K562 (cell line): ENCODE measurements around the gene SLC22A1. TPM values are rescaled to one million over a fixed set of nuclear protein-coding genes. Genes with fewer than 3 reads are reported as not detected.
A peak's percentile ranks its signal among the peaks of the same experiment; 100 is the strongest.

ENCODE experiments used
- BCL6 ChIP-seq: fragments of 250-450 bp; sonication (Bioruptor Pico); IDR thresholded peaks from 2 replicates; pipeline ENCODE4 v1.4.0; 2020
- BRD9 ChIP-seq: fragments of 450-650 bp; IDR thresholded peaks from 2 replicates; pipeline ENCODE4 v1.6.1; 2018; ENCODE audit warnings: low read depth; ENCODE audit not compliant: partially characterized antibody
- E2F3 ChIP-seq: fragments of 250-450 bp; sonication (Bioruptor Pico); IDR thresholded peaks from 2 replicates; pipeline ENCODE4 v1.4.0; 2020; ENCODE audit warnings: mild to moderate bottlenecking
- ELF4 ChIP-seq: fragments of 450-650 bp; formaldehyde crosslinking; IDR thresholded peaks from 2 replicates; pipeline ENCODE4 v1.4.0; 2022; ENCODE audit warnings: missing genetic modification characterization
- ETV1 ChIP-seq: fragments of 450-650 bp; conservative IDR thresholded peaks from 2 replicates; pipeline ENCODE4 v1.6.1; 2016; ENCODE audit warnings: missing genetic modification characterization, control low read depth, low read depth, missing compliant biosample characterization
- FOS ChIP-seq: IDR thresholded peaks from 3 replicates; pipeline ENCODE4 v1.6.1; 2011; ENCODE audit not compliant: insufficient read length; ENCODE audit errors: extremely low read depth
- JUND ChIP-seq, 2 experiments: IDR thresholded peaks; 2 replicates in 1 of 2; 3 replicates in 1 of 2; pipeline ENCODE4 v1.6.1; 2011; ENCODE audit warnings: borderline replicate concordance in 2 of 2, low read depth in 2 of 2, low read length in 2 of 2, improper control_type of control experiment in 1 of 2, missing biosample characterization in 1 of 2, missing genetic modification characterization in 1 of 2, missing genetic modification reagents in 1 of 2
- MEF2D ChIP-seq: conservative IDR thresholded peaks from 2 replicates; pipeline ENCODE4 v1.6.1; 2016; ENCODE audit warnings: low read depth, missing genetic modification characterization, missing compliant biosample characterization
- MEIS2 ChIP-seq: fragments of 450-650 bp; IDR thresholded peaks from 2 replicates; pipeline ENCODE4 v1.6.1; 2014; ENCODE audit warnings: mild to moderate bottlenecking; ENCODE audit not compliant: partially characterized antibody
- MTA2 ChIP-seq: fragments of 450-650 bp; IDR thresholded peaks from 2 replicates; pipeline ENCODE4 v1.6.1; 2016; ENCODE audit warnings: low read depth
- RBM15 ChIP-seq: fragments of 200-400 bp; formaldehyde crosslinking; IDR thresholded peaks from 2 replicates; pipeline ENCODE4 v1.6.1; 2018; ENCODE audit warnings: mild to moderate bottlenecking, low read length, moderate library complexity; ENCODE audit not compliant: insufficient read depth
- RCOR1 ChIP-seq, 2 experiments: IDR thresholded peaks; 2 replicates each; pipeline ENCODE4 v1.6.1; 2012; ENCODE audit warnings: low read depth in 2 of 2, low read length in 2 of 2, borderline replicate concordance in 1 of 2, improper control_type of control experiment in 1 of 2
- SAP30 ChIP-seq: fragments of 200-600 bp; sonication (generic); IDR thresholded peaks from 2 replicates; pipeline ENCODE4 v1.6.1; 2012; ENCODE audit warnings: borderline replicate concordance, low read depth, mild to moderate bottlenecking, moderate library complexity, low read length, control low read depth, inconsistent platforms; ENCODE audit not compliant: insufficient read depth, poor library complexity, severe bottlenecking
- SIX5 ChIP-seq, 2 experiments: IDR thresholded peaks; 2 replicates each; pipeline ENCODE4 v1.6.1; 2011; ENCODE audit warnings: low read length in 2 of 2, borderline replicate concordance in 1 of 2, low read depth in 1 of 2, mild to moderate bottlenecking in 1 of 2, moderate library complexity in 1 of 2; ENCODE audit not compliant: insufficient read depth in 1 of 2
- TARDBP ChIP-seq: fragments of 450-650 bp; IDR thresholded peaks from 2 replicates; pipeline ENCODE4 v1.6.1; 2016
- TCF7 ChIP-seq: sonication (generic); IDR thresholded peaks from 2 replicates; pipeline ENCODE4 v1.6.1; 2016; ENCODE audit warnings: antibody characterized with exemption, borderline replicate concordance
- TCF7L2 ChIP-seq: fragments of 150-350 bp; IDR thresholded peaks from 2 replicates; pipeline ENCODE4 v1.6.1; 2016; ENCODE audit warnings: low read depth, mild to moderate bottlenecking, low read length, moderate library complexity
- TCFL5 ChIP-seq: fragments of 250-450 bp; sonication (Bioruptor Pico); conservative IDR thresholded peaks from 2 replicates; pipeline ENCODE4 v1.6.1; 2021; ENCODE audit warnings: mild to moderate bottlenecking, moderate library complexity, matching md5 sums
- ZBTB7A ChIP-seq: IDR thresholded peaks from 2 replicates; pipeline ENCODE4 v1.6.1; 2011; ENCODE audit warnings: low read depth, mild to moderate bottlenecking, low read length, moderate library complexity, borderline replicate concordance; ENCODE audit not compliant: control insufficient read depth
- ZC3H8 ChIP-seq: fragments of 450-650 bp; IDR thresholded peaks from 2 replicates; pipeline ENCODE4 v1.6.1; 2017
- ZKSCAN1 ChIP-seq: fragments of 150-350 bp; IDR thresholded peaks from 2 replicates; pipeline ENCODE4 v1.6.1; 2016; ENCODE audit warnings: low read depth, low read length
- ZNF12 ChIP-seq: sonication (generic); formaldehyde crosslinking; IDR thresholded peaks from 2 replicates; pipeline ENCODE4 v1.4.0; 2020; ENCODE audit warnings: mild to moderate bottlenecking, missing genetic modification reagents
- ZNF197 ChIP-seq: fragments of 200-800 bp; sonication (Bioruptor generic); IDR thresholded peaks from 2 replicates; pipeline ENCODE4 v1.6.1; 2016; ENCODE audit warnings: low read depth, missing genetic modification characterization, missing compliant biosample characterization
- ZNF699 ChIP-seq: fragments of 250-450 bp; sonication (Bioruptor Pico); IDR thresholded peaks from 2 replicates; pipeline ENCODE4 v1.8.0; 2021; ENCODE audit warnings: mild to moderate bottlenecking, moderate library complexity; ENCODE audit not compliant: insufficient replicate concordance
- ZSCAN29 ChIP-seq: fragments of 450-650 bp; IDR thresholded peaks from 2 replicates; pipeline ENCODE4 v1.6.1; 2017
- polyA plus RNA-seq, 8 experiments: library from polyadenylated mRNA; depleted of rRNA in 4 of 8; stranded (reverse) in 5 of 8; unstranded in 3 of 8; fragments of >200 nt; fragmentation: Nextera tagmentation in 2 of 8; fragmentation: Illumina TruSeq in 1 of 8; extraction: Ambion mirVana in 2 of 8; extraction: Trizol in 1 of 8; gene quantifications; 2 replicates each; pipeline versions ENCODE4 v1.2.1 to v1.2.3, GENCODE V29; 2011 to 2014; ENCODE audit warnings: inconsistent platforms in 1 of 8, missing spikeins in 1 of 8
- total RNA-seq, 7 experiments: library from RNA; depleted of rRNA in 6 of 7; stranded (reverse); fragments of >200 nt in 6 of 7; fragmentation: Illumina TruSeq in 2 of 7; extraction: Trizol in 2 of 7; gene quantifications; 2 replicates each; pipeline versions ENCODE4 v1.2.1 to v1.2.3, GENCODE V29; 2011 to 2021; ENCODE audit warnings: low replicate concordance in 1 of 7
- TF ChIP-seq, protein P1 (sequence below): fragments of 250-450 bp; sonication (Bioruptor Pico); IDR thresholded peaks from 2 replicates; pipeline ENCODE4 v1.8.0; 2021; ENCODE audit warnings: borderline replicate concordance, mild to moderate bottlenecking, moderate library complexity; ENCODE audit not compliant: poor library complexity, severe bottlenecking

The SLC22A1 gene
- total and polyA plus RNA-seq, 9 of the 15 experiments (the other 6 are each of a cell fraction or from before 2014, with no cell fraction given): 0.11 to 0.60 (median 0.26) TPM; not detected in 4

DNA sequence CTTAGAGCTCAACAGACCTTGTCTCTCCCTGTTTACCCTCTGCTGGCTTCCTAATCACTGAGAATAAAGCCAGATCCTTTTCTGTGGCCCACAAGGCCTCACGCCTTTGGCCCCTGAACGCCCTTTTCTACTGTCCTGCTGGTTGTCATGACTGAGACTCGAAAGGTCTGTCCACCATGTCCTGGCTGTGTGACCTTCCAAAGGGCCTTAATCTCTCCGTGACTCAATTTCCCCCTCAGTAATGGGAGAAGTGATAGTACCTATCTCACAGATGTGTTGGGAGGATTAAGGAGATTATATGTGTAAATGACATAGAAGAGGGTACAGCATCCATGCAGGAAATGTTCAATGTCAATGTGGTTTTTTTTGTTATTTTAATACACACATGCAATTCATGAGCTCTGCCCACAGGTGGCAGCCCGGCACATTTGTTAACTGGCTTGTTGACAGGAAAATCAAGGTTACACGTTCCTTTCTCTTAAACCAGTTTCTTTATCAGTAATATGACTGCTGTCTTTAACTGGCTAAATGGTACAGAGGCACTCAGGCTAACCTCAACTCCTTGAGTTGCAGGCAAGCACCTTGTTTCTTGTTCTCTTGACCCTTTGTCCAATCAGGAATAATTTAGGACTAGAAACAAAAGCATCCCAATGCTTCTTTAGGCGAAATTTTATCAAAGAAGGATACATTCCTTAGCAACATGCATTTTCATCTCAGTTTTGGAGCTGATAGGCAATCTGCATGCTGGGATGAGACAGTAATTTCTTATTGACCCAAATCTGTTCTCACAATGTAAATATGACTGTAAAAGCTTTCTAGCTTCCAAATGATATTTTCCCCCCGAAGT, 16.6 kb downstream of the SLC22A1 start (continued):
- TF ChIP-seq MTA2: no peak
- TF ChIP-seq ZNF12: no peak
- no peak for TF ChIP-seq MEF2D (tag)
- TF ChIP-seq TCF7L2: no peak
- no peak for TF ChIP-seq FOS
- TF ChIP-seq SAP30: no peak
- TF ChIP-seq, protein P1, sequence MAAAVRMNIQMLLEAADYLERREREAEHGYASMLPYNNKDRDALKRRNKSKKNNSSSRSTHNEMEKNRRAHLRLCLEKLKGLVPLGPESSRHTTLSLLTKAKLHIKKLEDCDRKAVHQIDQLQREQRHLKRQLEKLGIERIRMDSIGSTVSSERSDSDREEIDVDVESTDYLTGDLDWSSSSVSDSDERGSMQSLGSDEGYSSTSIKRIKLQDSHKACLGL (CRISPR knock-in tag): no peak
- TF ChIP-seq ZSCAN29: peak; percentile 50; the same call in 1 of the 2 replicates
- no peak for TF ChIP-seq ETV1 (tag)
- TF ChIP-seq E2F3 (CRISPR knock-in tag): no peak
- no peak for TF ChIP-seq RBM15
- peak in 1 of 2 experiments; percentile 53; a peak in 2 of 4 replicates for TF ChIP-seq RCOR1 (IDR thresholded peaks at IDR 0.05; ENCODE audit: borderline replicate concordance in 1 of 2, low read depth in 2 of 2, low read length in 2 of 2)
- no peak for TF ChIP-seq BRD9
- no peak for TF ChIP-seq ZC3H8
- no peak for TF ChIP-seq ELF4 (CRISPR knock-in tag)
- no peak for TF ChIP-seq TCF7
- 0 out of 2 replicates have a peak, but pooled peaks have one; percentile 11 for TF ChIP-seq JUND (IDR thresholded peaks at IDR 0.05; ENCODE audit: borderline replicate concordance, low read depth, low read length)
- no peak for TF ChIP-seq JUND (tag; IDR thresholded peaks at IDR 0.05; ENCODE audit: borderline replicate concordance, low read depth, low read length)
- TF ChIP-seq TCFL5 (CRISPR knock-in tag): no peak
- TF ChIP-seq ZBTB7A: no peak
- TF ChIP-seq TARDBP: 0 out of 2 replicates have a peak, but pooled peaks have one; percentile 36
- no peak for TF ChIP-seq BCL6
- TF ChIP-seq ZNF699 (CRISPR knock-in tag): no peak
- TF ChIP-seq ZKSCAN1: no peak
- peak; percentile 76 for TF ChIP-seq MEIS2
- no peak for TF ChIP-seq SIX5 (IDR thresholded peaks at IDR 0.05; ENCODE audit: borderline replicate concordance in 1 of 2, insufficient read depth in 1 of 2, low read depth in 1 of 2, low read length in 2 of 2)
- no peak for TF ChIP-seq ZNF197 (CRISPR knock-in tag)
